Astrocyte (in vitro differentiated cells and primary cell): Measurements from ENCODE around the gene RDH13. TPM values are rescaled to one million over a fixed set of nuclear protein-coding genes. Genes with fewer than 3 reads are reported as not detected.
"Not testable (repeated sequence)": the region's sequence is repeated elsewhere in the genome, so short reads cannot be mapped to it uniquely, and the experiment has no call there.

ENCODE experiments used
- DNase-seq: peaks from one replicate; pipeline ENCODE4 v3.0.0-alpha.2; 2010; ENCODE audit warnings: low read depth
- FAIRE-seq: peaks from 2 replicates; lab custom pipeline; 2011; peaks lifted over from hg19 to GRCh38; lab: Jason Lieb, UNC
- H2AFZ ChIP-seq: 2 replicates; pipeline ENCODE4 v1.6.0; 2012; ENCODE audit warnings: low read depth, low read length, inconsistent platforms
- H3K27ac ChIP-seq: 2 replicates; pipeline ENCODE4 v1.5.1; 2011; ENCODE audit warnings: low read depth, low read length, inconsistent platforms
- H3K27me3 ChIP-seq: 2 replicates; pipeline ENCODE4 v1.6.0; 2011; ENCODE audit warnings: low read length, inconsistent platforms; ENCODE audit not compliant: insufficient read depth
- H3K36me3 ChIP-seq: 2 replicates; pipeline ENCODE4 v1.5.1; 2011; ENCODE audit warnings: low read length, inconsistent platforms; ENCODE audit not compliant: insufficient read depth
- H3K4me1 ChIP-seq: 2 replicates; pipeline ENCODE4 v1.5.1; 2011; ENCODE audit warnings: low read length, inconsistent platforms; ENCODE audit not compliant: insufficient read depth
- H3K4me2 ChIP-seq: 2 replicates; pipeline ENCODE4 v1.6.0; 2012; ENCODE audit warnings: low read length, inconsistent platforms
- H3K4me3 ChIP-seq: 2 replicates; pipeline ENCODE4 v1.5.1; 2011; ENCODE audit warnings: low read depth, mild to moderate bottlenecking, low read length, inconsistent platforms; ENCODE audit not compliant: insufficient read depth
- H3K79me2 ChIP-seq: 2 replicates; pipeline ENCODE4 v1.6.0; 2012; ENCODE audit warnings: mild to moderate bottlenecking, low read length, inconsistent platforms; ENCODE audit not compliant: insufficient read depth
- H3K9ac ChIP-seq: 2 replicates; pipeline ENCODE4 v1.6.0; 2012; ENCODE audit warnings: mild to moderate bottlenecking, low read length, inconsistent platforms
- H3K9me3 ChIP-seq: 2 replicates; pipeline ENCODE4 v1.5.1; 2012; ENCODE audit warnings: low read depth, mild to moderate bottlenecking, low read length, inconsistent platforms; ENCODE audit not compliant: insufficient read depth
- H4K20me1 ChIP-seq: 2 replicates; pipeline ENCODE4 v1.6.0; 2012; ENCODE audit warnings: low read length, inconsistent platforms; ENCODE audit not compliant: insufficient read depth
- H3K27ac Mint-ChIP-seq: one replicate; pipeline ENCODE4 v1.8.0; 2021; ENCODE audit warnings: mild to moderate bottlenecking, mixed read lengths; ENCODE audit not compliant: unreplicated experiment
- H3K27me3 Mint-ChIP-seq: one replicate; pipeline ENCODE4 v1.8.0; 2021; ENCODE audit warnings: low read depth, mixed read lengths; ENCODE audit not compliant: unreplicated experiment
- H3K36me3 Mint-ChIP-seq: one replicate; pipeline ENCODE4 v1.8.0; 2021; ENCODE audit warnings: low read depth, mixed read lengths; ENCODE audit not compliant: unreplicated experiment
- H3K4me1 Mint-ChIP-seq: one replicate; pipeline ENCODE4 v1.8.0; 2021; ENCODE audit warnings: low read depth, mixed read lengths; ENCODE audit not compliant: unreplicated experiment
- H3K4me3 Mint-ChIP-seq: one replicate; pipeline ENCODE4 v1.8.0; 2021; ENCODE audit warnings: mild to moderate bottlenecking, moderate library complexity, mixed read lengths; ENCODE audit not compliant: unreplicated experiment
- H3K9me3 Mint-ChIP-seq: one replicate; pipeline ENCODE4 v1.8.0; 2021; ENCODE audit warnings: mild to moderate bottlenecking, mixed read lengths; ENCODE audit not compliant: unreplicated experiment
- CTCF ChIP-seq: IDR thresholded peaks from 2 replicates; pipeline ENCODE4 v1.5.1; 2011; ENCODE audit warnings: low read depth, mild to moderate bottlenecking, inconsistent platforms, low read length, moderate library complexity; ENCODE audit not compliant: insufficient read depth
- EZH2 ChIP-seq: IDR thresholded peaks from 2 replicates; pipeline ENCODE4 v1.6.1; 2012; ENCODE audit warnings: mild to moderate bottlenecking, low read length, inconsistent platforms; ENCODE audit not compliant: insufficient read depth
- total RNA-seq: library from RNA; stranded (reverse); gene quantifications from 2 replicates; pipeline ENCODE4 v1.2.1, GENCODE V29; 2021

Gene RDH13
- total RNA-seq, 1 donor from 2014 or later = 22.6 TPM

GRCh38 chr19:55042344-55042678 lies 20.6 kb downstream of the RDH13 start:
- H3K27me3 ChIP-seq = no peaks in the 10 kb centered on the region
- no peaks in the 10 kb centered on the region for H4K20me1 ChIP-seq
- H3K27ac ChIP-seq = no peak overlapping the region
- Mint-ChIP-seq H3K27me3 (no peaks in the 10 kb centered on the region), H3K4me1 (no peaks in the 10 kb centered on the region), H3K9me3 (peaks cover 2% of the 10 kb centered on the region), H3K4me3 (no peak overlapping the region), H3K27ac (no peak overlapping the region), H3K36me3 (peaks cover 19% of the 10 kb centered on the region)
- FAIRE-seq (no peak), DNase-seq (no peak)
- no peak overlapping the region for H3K4me3 ChIP-seq
- no peak overlapping the region for H3K9ac ChIP-seq
- H3K9me3 ChIP-seq = no peaks in the 10 kb centered on the region
- H3K4me1 ChIP-seq = no peaks in the 10 kb centered on the region
- TF ChIP-seq EZH2 = no peak
- H2AFZ ChIP-seq = no peak overlapping the region
- H3K36me3 ChIP-seq = no peaks in the 10 kb centered on the region
- H3K79me2 ChIP-seq = no peaks in the 10 kb centered on the region
- H3K4me2 ChIP-seq = no peak overlapping the region

DNA sequence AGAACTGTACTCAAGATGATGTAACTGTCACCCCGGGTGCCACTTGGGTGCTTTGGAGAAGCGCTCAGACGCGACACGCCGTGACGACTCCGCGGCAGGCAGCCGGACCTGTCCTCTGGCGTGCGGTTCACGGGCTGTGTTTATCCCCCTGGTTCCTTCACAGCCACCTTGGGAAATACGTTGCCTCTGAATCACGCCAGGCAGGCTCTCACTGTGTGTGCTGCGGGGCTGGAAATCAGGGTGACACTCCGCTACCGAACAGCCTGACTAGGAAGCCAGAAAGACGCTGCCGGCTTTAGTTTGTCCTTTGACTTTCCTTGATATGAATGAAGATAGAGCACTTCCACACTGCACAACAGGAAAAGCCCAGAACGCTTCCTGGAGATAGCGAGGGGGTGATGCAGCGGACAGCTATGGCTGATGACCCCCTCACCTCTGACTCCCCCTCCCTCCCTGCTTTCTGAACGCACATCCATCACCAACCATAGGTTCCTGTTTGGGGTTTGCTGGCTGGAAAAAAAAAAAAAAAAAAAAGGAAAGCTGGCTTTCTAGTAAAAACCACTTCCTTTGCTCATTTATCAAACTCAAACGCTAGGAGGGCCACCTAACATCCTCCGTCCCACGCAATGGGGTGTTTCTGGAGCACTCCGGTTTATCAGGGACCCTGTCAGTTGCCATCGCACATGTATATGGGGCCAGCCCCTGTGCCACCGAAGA lies 21.2 kb downstream of the RDH13 start:
- H4K20me1 ChIP-seq = no peaks in the 10 kb centered on the region
- H3K4me1 ChIP-seq = no peaks in the 10 kb centered on the region
- H3K27ac Mint-ChIP-seq = no peak overlapping the region
- H3K9me3 Mint-ChIP-seq = peaks cover 2% of the 10 kb centered on the region
- no peaks in the 10 kb centered on the region for H3K4me1 Mint-ChIP-seq
- H3K36me3 ChIP-seq = no peaks in the 10 kb centered on the region
- H3K9ac ChIP-seq = no peak overlapping the region
- H3K27me3 ChIP-seq = no peaks in the 10 kb centered on the region
- FAIRE-seq (no peak), DNase-seq (no peak)
- no peaks in the 10 kb centered on the region for H3K79me2 ChIP-seq
- H3K27ac ChIP-seq = no peak overlapping the region
- H3K4me3 Mint-ChIP-seq = no peak overlapping the region
- H3K36me3 Mint-ChIP-seq = peaks cover 21% of the 10 kb centered on the region
- H2AFZ ChIP-seq = no peak overlapping the region
- no peaks in the 10 kb centered on the region for H3K27me3 Mint-ChIP-seq
- no peak overlapping the region for H3K4me3 ChIP-seq
- TF ChIP-seq CTCF (no peak), EZH2 (no peak)
- H3K9me3 ChIP-seq = no peaks in the 10 kb centered on the region
- no peak overlapping the region for H3K4me2 ChIP-seq

- H3K27me3 Mint-ChIP-seq = no peaks in the 10 kb centered on the region
- no peak overlapping the region for H3K27ac ChIP-seq
- no peaks in the 10 kb centered on the region for H3K4me1 ChIP-seq
- H3K36me3 Mint-ChIP-seq = peaks cover 21% of the 10 kb centered on the region
- H3K9me3 ChIP-seq = no peaks in the 10 kb centered on the region
- no peak overlapping the region for H3K27ac Mint-ChIP-seq
- H3K79me2 ChIP-seq = no peaks in the 10 kb centered on the region
- DNase-seq = no peak
- H3K4me2 ChIP-seq = no peak overlapping the region
- no peak overlapping the region for H3K4me3 Mint-ChIP-seq
- no peaks in the 10 kb centered on the region for H3K27me3 ChIP-seq
- TF ChIP-seq EZH2 = no peak
- no peak for TF ChIP-seq CTCF
- H2AFZ ChIP-seq = no peak overlapping the region
- H4K20me1 ChIP-seq = no peaks in the 10 kb centered on the region
- peaks cover 2% of the 10 kb centered on the region for H3K9me3 Mint-ChIP-seq
- no peak overlapping the region for H3K4me3 ChIP-seq
- H3K36me3 ChIP-seq = no peaks in the 10 kb centered on the region
- no peak overlapping the region for H3K9ac ChIP-seq
- no peaks in the 10 kb centered on the region for H3K4me1 Mint-ChIP-seq
- no peak for FAIRE-seq
These were observed 21.7 kb downstream of the RDH13 start for GRCh38 chr19:55041244-55041626.

DNA sequence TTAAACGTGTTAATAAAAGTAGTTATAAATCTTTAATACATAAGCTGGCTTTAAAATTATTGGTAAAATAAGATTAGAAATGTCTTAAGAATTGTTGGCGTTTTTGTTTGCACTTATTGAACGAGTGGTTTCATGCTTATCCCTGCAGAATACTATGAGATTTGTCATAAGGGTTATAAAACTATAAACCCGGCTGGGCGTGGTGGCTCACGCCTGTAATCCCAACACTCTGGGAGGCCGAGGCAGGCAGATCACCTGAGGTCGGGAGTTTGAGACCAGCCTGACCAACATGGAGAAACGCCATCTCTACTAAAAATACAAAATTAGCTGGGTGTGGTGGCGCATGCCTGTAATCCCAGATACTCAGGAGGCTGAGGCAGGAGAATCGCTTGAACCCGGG lies 22.3 kb downstream of the RDH13 start:
- not testable (repeated sequence) for H3K4me2 ChIP-seq, H3K79me2 ChIP-seq, H2AFZ ChIP-seq, H3K27ac Mint-ChIP-seq, H3K9me3 ChIP-seq, H3K36me3 ChIP-seq, H4K20me1 ChIP-seq, H3K27me3 Mint-ChIP-seq, H3K4me3 Mint-ChIP-seq, H3K27ac ChIP-seq, H3K9me3 Mint-ChIP-seq, H3K27me3 ChIP-seq, DNase-seq, FAIRE-seq, H3K9ac ChIP-seq, H3K4me3 ChIP-seq, H3K4me1 ChIP-seq, H3K4me1 Mint-ChIP-seq
- H3K36me3 Mint-ChIP-seq = peaks cover 21% of the 10 kb centered on the region

- not testable (repeated sequence) for DNase-seq, H3K4me1 ChIP-seq, H3K27ac ChIP-seq, H3K27me3 ChIP-seq, H3K27ac Mint-ChIP-seq, H3K9me3 ChIP-seq, H3K4me3 ChIP-seq, H3K4me2 ChIP-seq, H3K27me3 Mint-ChIP-seq, H4K20me1 ChIP-seq, H3K9ac ChIP-seq, H3K4me3 Mint-ChIP-seq, H3K79me2 ChIP-seq, FAIRE-seq, H3K4me1 Mint-ChIP-seq, H2AFZ ChIP-seq, H3K9me3 Mint-ChIP-seq, H3K36me3 ChIP-seq
- peaks cover 13% of the 10 kb centered on the region for H3K36me3 Mint-ChIP-seq
These were observed 25.3 kb downstream of the RDH13 start for GRCh38 chr19:55037603-55038002.
